GM12878 (cell line): ENCODE results near the gene TMUB1.

Experiments
- ATF2 ChIP-seq: IDR thresholded peaks from 2 replicates; pipeline ENCODE4 v1.6.1; 2012; ENCODE audit warnings: low read length, inconsistent platforms
- CTCF ChIP-seq, 3 experiments: IDR thresholded peaks in 2 of 3; conservative IDR thresholded peaks in 1 of 3; 2 replicates each; pipeline ENCODE4 v1.5.1; 2011; ENCODE audit warnings: low read depth in 3 of 3, low read length in 3 of 3, mild to moderate bottlenecking in 3 of 3, control low read depth in 2 of 3, moderate library complexity in 2 of 3, inconsistent platforms in 1 of 3, mixed read lengths in 1 of 3; ENCODE audit not compliant: control insufficient read depth in 2 of 3, insufficient read depth in 1 of 3; ENCODE audit errors: extremely low read depth in 1 of 3
- POLR2A ChIP-seq: IDR thresholded peaks from 2 replicates; pipeline ENCODE4 v1.6.1; 2011; ENCODE audit warnings: low read depth, mild to moderate bottlenecking, low read length
- RUNX3 ChIP-seq: IDR thresholded peaks from 2 replicates; pipeline ENCODE4 v1.6.1; 2012; ENCODE audit warnings: low read length, inconsistent platforms
- SKIL ChIP-seq: fragments of 450-650 bp; IDR thresholded peaks from 2 replicates; pipeline ENCODE4 v1.6.1; 2017; ENCODE audit warnings: mild to moderate bottlenecking, low read depth, inconsistent platforms; ENCODE audit not compliant: poor library complexity, severe bottlenecking

- TF ChIP-seq RUNX3 (no peak), CTCF (IDR thresholded peaks at IDR 0.05 in 2 of 3, conservative IDR thresholded peaks at IDR 0.05 in 1 of 3; ENCODE audit: control insufficient read depth in 2 of 3, extremely low read depth in 1 of 3, insufficient read depth in 1 of 3, low read depth in 3 of 3, low read length in 3 of 3) (no peak), POLR2A (no peak), SKIL (no peak), ATF2 (no peak)
Measured at GRCh38 chr7:151083824-151084160, 499 bp upstream of the TMUB1 start.
